ENCODE data around the gene CCT2. TPM values are rescaled to one million over a fixed set of nuclear protein-coding genes. Genes with fewer than 3 reads are reported as not detected.

CCT2 gene
- total RNA-seq, 1 donor from 2014 or later, result 279 TPM

DNA sequence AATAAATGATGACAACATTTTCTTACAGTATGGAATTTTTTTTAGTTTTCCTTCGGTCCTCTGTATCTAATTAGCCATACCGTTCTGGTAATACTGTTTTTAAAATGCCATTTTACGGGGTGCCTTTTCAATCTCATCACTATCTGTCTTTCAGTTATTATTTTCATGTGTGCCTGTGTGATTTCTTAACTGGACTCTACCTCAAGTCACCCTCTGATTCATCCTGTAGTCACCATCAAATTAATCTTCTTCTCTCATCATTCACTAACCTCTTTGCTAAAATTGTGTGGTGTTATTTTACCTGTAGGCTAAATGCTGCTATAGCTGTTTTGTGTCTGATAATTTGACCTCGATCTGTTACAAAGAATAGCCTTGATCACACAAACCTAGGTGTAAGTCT is 16.0 kb upstream of the CCT2 start:
- H3K4me3 ChIP-seq (ENCODE audit: low read depth, low read length), result no peak overlapping the region
- no peak for DNase-seq (ENCODE audit: low read depth)
- TF ChIP-seq, protein P1, sequence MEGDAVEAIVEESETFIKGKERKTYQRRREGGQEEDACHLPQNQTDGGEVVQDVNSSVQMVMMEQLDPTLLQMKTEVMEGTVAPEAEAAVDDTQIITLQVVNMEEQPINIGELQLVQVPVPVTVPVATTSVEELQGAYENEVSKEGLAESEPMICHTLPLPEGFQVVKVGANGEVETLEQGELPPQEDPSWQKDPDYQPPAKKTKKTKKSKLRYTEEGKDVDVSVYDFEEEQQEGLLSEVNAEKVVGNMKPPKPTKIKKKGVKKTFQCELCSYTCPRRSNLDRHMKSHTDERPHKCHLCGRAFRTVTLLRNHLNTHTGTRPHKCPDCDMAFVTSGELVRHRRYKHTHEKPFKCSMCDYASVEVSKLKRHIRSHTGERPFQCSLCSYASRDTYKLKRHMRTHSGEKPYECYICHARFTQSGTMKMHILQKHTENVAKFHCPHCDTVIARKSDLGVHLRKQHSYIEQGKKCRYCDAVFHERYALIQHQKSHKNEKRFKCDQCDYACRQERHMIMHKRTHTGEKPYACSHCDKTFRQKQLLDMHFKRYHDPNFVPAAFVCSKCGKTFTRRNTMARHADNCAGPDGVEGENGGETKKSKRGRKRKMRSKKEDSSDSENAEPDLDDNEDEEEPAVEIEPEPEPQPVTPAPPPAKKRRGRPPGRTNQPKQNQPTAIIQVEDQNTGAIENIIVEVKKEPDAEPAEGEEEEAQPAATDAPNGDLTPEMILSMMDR (conservative IDR thresholded peaks at IDR 0.05; ENCODE audit: low read depth, low read length), result no peak

DNA sequence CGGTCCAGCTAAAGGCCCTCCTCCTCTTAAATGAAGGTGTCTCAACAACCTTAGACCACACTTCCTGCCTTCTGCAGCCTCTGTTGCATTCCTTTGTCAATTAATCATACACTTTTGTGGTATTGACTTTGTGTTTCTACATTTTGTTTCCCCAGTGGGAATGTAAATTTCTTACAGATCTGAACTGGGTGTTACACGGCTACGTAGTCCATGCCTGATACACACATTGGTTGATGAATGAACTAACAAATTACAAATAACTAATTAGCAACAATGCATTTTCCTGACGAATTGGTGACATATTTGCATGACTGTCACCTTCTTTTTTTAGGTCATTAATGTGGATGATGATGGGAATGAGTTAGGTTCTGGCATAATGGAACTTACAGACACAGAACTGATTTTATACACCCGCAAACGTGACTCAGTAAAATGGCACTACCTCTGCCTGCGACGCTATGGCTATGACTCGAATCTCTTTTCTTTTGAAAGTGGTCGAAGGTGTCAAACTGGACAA is 15.2 kb upstream of the CCT2 start:
- DNase-seq (ENCODE audit: low read depth), result no peak
- TF ChIP-seq, protein P1 (conservative IDR thresholded peaks at IDR 0.05; ENCODE audit: low read depth, low read length), result no peak
- no peak overlapping the region for H3K4me3 ChIP-seq (ENCODE audit: low read depth, low read length)

DNA sequence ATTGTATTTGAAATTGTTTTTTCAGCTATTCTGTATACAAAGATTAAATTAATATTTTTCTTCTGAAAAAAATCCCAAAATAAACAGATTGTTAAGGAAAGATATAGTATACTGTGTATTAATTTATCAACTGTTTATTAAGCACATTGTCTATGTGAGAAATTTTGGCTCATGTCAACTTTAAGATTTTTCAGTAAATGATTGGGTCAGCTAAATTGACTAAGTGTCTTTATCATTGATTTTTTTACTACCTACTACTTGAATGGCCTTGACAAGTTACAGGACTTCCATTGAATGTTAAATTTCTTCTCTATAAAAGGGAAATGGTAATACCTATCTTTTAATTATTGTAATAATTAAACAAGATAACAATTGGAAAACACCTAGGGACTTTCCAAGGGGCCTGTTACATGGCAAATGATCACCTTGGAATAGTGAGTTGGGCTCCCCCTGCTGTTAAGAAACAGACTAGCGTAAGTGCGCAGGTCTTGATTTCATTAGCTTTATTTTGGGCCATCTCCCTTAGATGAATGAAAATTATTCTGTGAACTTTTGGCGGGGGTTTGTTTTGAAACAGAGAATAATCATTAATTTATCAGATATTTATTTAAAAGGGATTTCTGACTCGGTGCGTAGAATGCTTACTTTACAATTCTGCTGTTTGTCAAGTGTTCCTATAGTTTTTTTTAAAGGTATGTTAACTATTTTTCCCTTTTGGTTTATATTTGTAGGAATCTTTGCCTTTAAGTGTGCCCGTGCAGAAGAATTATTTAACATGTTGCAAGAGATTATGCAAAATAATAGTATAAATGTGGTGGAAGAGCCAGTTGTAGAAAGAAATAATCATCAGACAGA is 14.5 kb upstream of the CCT2 start:
- TF ChIP-seq, protein P1 (conservative IDR thresholded peaks at IDR 0.05; ENCODE audit: low read depth, low read length), result peak; percentile 94
- DNase-seq (ENCODE audit: low read depth), result peak; percentile 51
- no peak overlapping the region for H3K4me3 ChIP-seq (ENCODE audit: low read depth, low read length)

DNA sequence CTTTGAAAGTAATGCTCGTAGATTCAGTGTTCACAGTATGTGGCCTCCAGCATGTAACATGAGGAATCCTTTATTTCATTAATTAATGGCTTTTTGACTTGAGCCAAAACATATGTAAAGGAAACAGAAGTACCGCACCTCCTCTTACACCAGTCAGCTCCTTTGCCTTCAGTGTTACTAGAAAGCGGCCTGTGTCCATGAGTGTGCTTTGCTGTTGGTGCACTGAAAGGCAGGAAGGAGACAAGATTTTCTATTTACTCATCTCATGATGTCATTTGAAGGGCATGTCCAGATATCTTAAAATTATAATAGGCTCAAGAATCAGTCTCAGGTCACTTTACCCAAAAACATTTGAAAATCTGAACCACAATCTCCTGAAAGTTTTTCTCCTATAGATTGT is 9.9 kb upstream of the CCT2 start:
- DNase-seq (ENCODE audit: low read depth), result no peak
- H3K4me3 ChIP-seq (ENCODE audit: low read depth, low read length), result no peak overlapping the region

DNA sequence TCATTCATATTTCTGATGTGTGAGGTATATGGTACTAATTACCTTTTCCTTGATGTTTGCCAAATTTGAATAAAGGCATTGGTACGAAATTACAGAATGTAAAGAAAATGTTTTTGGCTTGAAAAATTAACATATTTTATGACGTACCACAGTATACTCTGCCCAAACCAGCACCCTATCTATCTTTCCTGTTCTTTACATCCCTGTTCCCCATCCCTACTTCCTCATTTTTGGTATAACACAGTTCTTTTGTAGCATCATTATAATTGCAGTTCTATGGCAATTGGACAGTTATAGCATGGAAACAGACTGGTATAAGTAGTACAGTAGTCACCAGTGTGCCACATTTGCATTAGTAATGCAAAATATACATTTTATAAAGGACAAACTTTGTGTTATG is 7.0 kb upstream of the CCT2 start:
- DNase-seq (ENCODE audit: low read depth), result no peak
- H3K4me3 ChIP-seq (ENCODE audit: low read depth, low read length), result no peak overlapping the region
- TF ChIP-seq, protein P1 (conservative IDR thresholded peaks at IDR 0.05; ENCODE audit: low read depth, low read length), result no peak

More for the DNA sequence above, 9.9 kb upstream of the CCT2 start:
- TF ChIP-seq, protein P1 (conservative IDR thresholded peaks at IDR 0.05; ENCODE audit: low read depth, low read length), result no peak

DNA sequence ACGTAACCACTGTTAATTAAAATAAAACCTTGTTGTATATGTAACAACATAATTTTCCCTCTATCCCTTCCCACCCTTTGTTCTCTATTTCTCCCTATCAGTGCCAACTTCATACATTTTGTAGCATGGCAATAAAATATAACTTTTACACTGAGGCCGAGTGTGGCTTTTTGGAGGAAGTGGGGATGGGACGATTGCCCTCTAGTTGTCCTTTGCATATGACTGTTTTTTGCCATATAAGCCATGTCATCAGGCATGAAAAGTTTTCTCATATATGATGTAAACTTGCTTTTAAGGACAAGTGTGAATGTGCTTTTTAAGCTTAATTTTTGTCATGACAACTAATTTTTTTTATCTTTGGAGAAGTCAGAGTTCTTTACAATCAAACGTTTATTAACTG is 6.2 kb upstream of the CCT2 start:
- H3K4me3 ChIP-seq (ENCODE audit: low read depth, low read length), result no peak overlapping the region
- no peak for DNase-seq (ENCODE audit: low read depth)
- TF ChIP-seq, protein P1 (conservative IDR thresholded peaks at IDR 0.05; ENCODE audit: low read depth, low read length), result no peak
